K562 (cell line): Measurements from ENCODE around the gene EMC10. TPM values are rescaled to one million over a fixed set of nuclear protein-coding genes. Genes with fewer than 3 reads are reported as not detected.

Experiments
- ARID2 ChIP-seq: fragments of 450-650 bp; IDR thresholded peaks from 2 replicates; pipeline ENCODE4 v1.6.1; 2017; ENCODE audit warnings: antibody characterized with exemption, mild to moderate bottlenecking
- BCL6 ChIP-seq: fragments of 250-450 bp; sonication (Bioruptor Pico); IDR thresholded peaks from 2 replicates; pipeline ENCODE4 v1.4.0; 2020
- CTBP1 ChIP-seq: fragments of 450-650 bp; IDR thresholded peaks from 2 replicates; pipeline ENCODE4 v1.6.1; 2016; ENCODE audit warnings: borderline replicate concordance
- DLX4 ChIP-seq: fragments of 250-450 bp; sonication (Bioruptor Pico); IDR thresholded peaks from 2 replicates; pipeline ENCODE4 v1.6.1; 2021; ENCODE audit warnings: mild to moderate bottlenecking
- GABPB1 ChIP-seq: sonication (generic); formaldehyde crosslinking; IDR thresholded peaks from 2 replicates; pipeline ENCODE4 v1.8.0; 2022; ENCODE audit warnings: mild to moderate bottlenecking, missing genetic modification reagents
- KAT8 ChIP-seq: fragments of 450-650 bp; IDR thresholded peaks from 2 replicates; pipeline ENCODE4 v1.6.1; 2016; ENCODE audit warnings: low read depth, mild to moderate bottlenecking
- KDM1A ChIP-seq, 2 experiments: fragments of 450-650 bp; IDR thresholded peaks; 2 replicates each; pipeline ENCODE4 v1.6.1; 2016; ENCODE audit warnings: mild to moderate bottlenecking in 2 of 2
- MEF2D ChIP-seq: conservative IDR thresholded peaks from 2 replicates; pipeline ENCODE4 v1.6.1; 2016; ENCODE audit warnings: low read depth, missing genetic modification characterization, missing compliant biosample characterization
- MTA1 ChIP-seq: fragments of 450-650 bp; IDR thresholded peaks from 2 replicates; pipeline ENCODE4 v1.6.1; 2017; ENCODE audit warnings: borderline replicate concordance
- PYGO2 ChIP-seq: fragments of 450-650 bp; IDR thresholded peaks from 2 replicates; pipeline ENCODE4 v1.6.1; 2016; ENCODE audit warnings: mild to moderate bottlenecking, missing genetic modification characterization, moderate library complexity, missing compliant biosample characterization
- RCOR1 ChIP-seq, 2 experiments: IDR thresholded peaks; 2 replicates each; pipeline ENCODE4 v1.6.1; 2012; ENCODE audit warnings: low read depth in 2 of 2, low read length in 2 of 2, borderline replicate concordance in 1 of 2, improper control_type of control experiment in 1 of 2
- STAG1 ChIP-seq: sonication (generic); formaldehyde crosslinking; IDR thresholded peaks from 2 replicates; pipeline ENCODE4 v1.5.0; 2020; ENCODE audit warnings: missing genetic modification reagents, borderline replicate concordance
- TOE1 ChIP-seq, 2 experiments: fragments of 450-650 bp in 1 of 2; sonication (generic) in 1 of 2; formaldehyde crosslinking in 1 of 2; IDR thresholded peaks; 2 replicates each; pipeline versions ENCODE4 v1.7.1 to v1.8.0; 2016 to 2022; ENCODE audit warnings: borderline replicate concordance in 2 of 2, mild to moderate bottlenecking in 2 of 2, antibody characterized with exemption in 1 of 2, inconsistent platforms in 1 of 2, low read depth in 1 of 2, missing genetic modification reagents in 1 of 2, moderate library complexity in 1 of 2
- TRIM24 ChIP-seq, 2 experiments: fragments of 450-650 bp; IDR thresholded peaks; 2 replicates each; pipeline ENCODE4 v1.6.1; 2016
- YY1 ChIP-seq, 3 experiments: IDR thresholded peaks; 2 replicates each; pipeline ENCODE4 v1.6.1; 2011; ENCODE audit warnings: low read length in 2 of 3, mild to moderate bottlenecking in 2 of 3, moderate library complexity in 2 of 3, borderline replicate concordance in 1 of 3, control low read depth in 1 of 3, low read depth in 1 of 3; ENCODE audit not compliant: insufficient read depth in 3 of 3, insufficient replicate concordance in 2 of 3, control insufficient read depth in 1 of 3, insufficient read length in 1 of 3; ENCODE audit errors: extremely low read depth in 1 of 3
- ZBTB17 ChIP-seq: fragments of 450-650 bp; formaldehyde crosslinking; IDR thresholded peaks from 2 replicates; pipeline ENCODE4 v1.4.0; 2020; ENCODE audit warnings: mild to moderate bottlenecking
- ZNF239 ChIP-seq: fragments of 250-450 bp; sonication (Bioruptor Pico); IDR thresholded peaks from 2 replicates; pipeline ENCODE4 v1.4.0; 2020; ENCODE audit warnings: mild to moderate bottlenecking
- ZNF263 ChIP-seq: sonication (generic); formaldehyde crosslinking; IDR thresholded peaks from 2 replicates; pipeline ENCODE4 v1.8.0; 2022; ENCODE audit warnings: mild to moderate bottlenecking, missing genetic modification reagents, borderline replicate concordance
- ZNF589 ChIP-seq: fragments of 200-800 bp; sonication (Bioruptor generic); IDR thresholded peaks from 2 replicates; pipeline ENCODE4 v1.6.1; 2016; ENCODE audit warnings: low read depth, missing genetic modification characterization, missing compliant biosample characterization
- ZNF644 ChIP-seq: fragments of 200-800 bp; sonication (Bioruptor generic); IDR thresholded peaks from 2 replicates; pipeline ENCODE4 v1.6.1; 2016; ENCODE audit warnings: low read depth, missing genetic modification characterization, missing compliant biosample characterization
- polyA plus RNA-seq, 8 experiments: library from polyadenylated mRNA; depleted of rRNA in 4 of 8; stranded (reverse) in 5 of 8; unstranded in 3 of 8; fragments of >200 nt; fragmentation: Nextera tagmentation in 2 of 8; fragmentation: Illumina TruSeq in 1 of 8; extraction: Ambion mirVana in 2 of 8; extraction: Trizol in 1 of 8; gene quantifications; 2 replicates each; pipeline versions ENCODE4 v1.2.1 to v1.2.3, GENCODE V29; 2011 to 2014; ENCODE audit warnings: inconsistent platforms in 1 of 8, missing spikeins in 1 of 8
- total RNA-seq, 7 experiments: library from RNA; depleted of rRNA in 6 of 7; stranded (reverse); fragments of >200 nt in 6 of 7; fragmentation: Illumina TruSeq in 2 of 7; extraction: Trizol in 2 of 7; gene quantifications; 2 replicates each; pipeline versions ENCODE4 v1.2.1 to v1.2.3, GENCODE V29; 2011 to 2021; ENCODE audit warnings: low replicate concordance in 1 of 7
- TF ChIP-seq, protein P1 (sequence below): sonication (generic); formaldehyde crosslinking; IDR thresholded peaks from 2 replicates; pipeline ENCODE4 v1.8.1; 2022; ENCODE audit warnings: missing genetic modification reagents

Gene EMC10
- total and polyA plus RNA-seq, 9 of the 15 experiments (the other 6 are each of a cell fraction or from before 2014, with no cell fraction given), result 1.4 to 46.0 (median 13.1) TPM

- TF ChIP-seq GABPB1 (CRISPR knock-in tag) (peak; percentile 47), STAG1 (peak; percentile 57; the same call in 1 of the 2 replicates), ZNF644 (tag) (0 out of 2 replicates have a peak, but pooled peaks have one; percentile 65), ZNF589 (CRISPR knock-in tag) (peak; percentile 75; the same call in 1 of the 2 replicates), RCOR1 (IDR thresholded peaks at IDR 0.05; ENCODE audit: borderline replicate concordance in 1 of 2, low read depth in 2 of 2, low read length in 2 of 2) (peak in 1 of 2 experiments; percentile 72; a peak in 2 of 4 replicates), BCL6 (0 out of 2 replicates have a peak, but pooled peaks have one; percentile 27), KAT8 (no peak), MTA1 (peak; percentile 47; the same call in 1 of the 2 replicates), PYGO2 (tag) (0 out of 2 replicates have a peak, but pooled peaks have one; percentile 44), TRIM24 (IDR thresholded peaks at IDR 0.05) (0 out of 4 replicates have a peak, but pooled peaks have one; percentile 11 to 24), ZNF263 (CRISPR knock-in tag) (no peak), ZNF239 (CRISPR knock-in tag) (no peak), TOE1 (IDR thresholded peaks at IDR 0.05; ENCODE audit: borderline replicate concordance) (peak; percentile 44; the same call in 1 of the 2 replicates), TOE1 (CRISPR knock-in tag; IDR thresholded peaks at IDR 0.05; ENCODE audit: borderline replicate concordance, low read depth) (no peak), ARID2 (peak; percentile 59), CTBP1 (peak; percentile 64; the same call in 1 of the 2 replicates), DLX4 (CRISPR knock-in tag) (no peak), KDM1A (IDR thresholded peaks at IDR 0.05) (peak; percentile 75 to 89), YY1 (IDR thresholded peaks at IDR 0.05; ENCODE audit: borderline replicate concordance in 1 of 3, control insufficient read depth in 1 of 3, extremely low read depth in 1 of 3, insufficient read depth in 3 of 3, insufficient read length in 1 of 3, insufficient replicate concordance in 2 of 3, low read depth in 1 of 3, low read length in 2 of 3) (peak in 2 of 3 experiments; percentile 42 to 50), ZBTB17 (CRISPR knock-in tag) (0 out of 2 replicates have a peak, but pooled peaks have one; percentile 43), MEF2D (tag) (peak; percentile 66; the same call in 1 of the 2 replicates)
- TF ChIP-seq, protein P1, sequence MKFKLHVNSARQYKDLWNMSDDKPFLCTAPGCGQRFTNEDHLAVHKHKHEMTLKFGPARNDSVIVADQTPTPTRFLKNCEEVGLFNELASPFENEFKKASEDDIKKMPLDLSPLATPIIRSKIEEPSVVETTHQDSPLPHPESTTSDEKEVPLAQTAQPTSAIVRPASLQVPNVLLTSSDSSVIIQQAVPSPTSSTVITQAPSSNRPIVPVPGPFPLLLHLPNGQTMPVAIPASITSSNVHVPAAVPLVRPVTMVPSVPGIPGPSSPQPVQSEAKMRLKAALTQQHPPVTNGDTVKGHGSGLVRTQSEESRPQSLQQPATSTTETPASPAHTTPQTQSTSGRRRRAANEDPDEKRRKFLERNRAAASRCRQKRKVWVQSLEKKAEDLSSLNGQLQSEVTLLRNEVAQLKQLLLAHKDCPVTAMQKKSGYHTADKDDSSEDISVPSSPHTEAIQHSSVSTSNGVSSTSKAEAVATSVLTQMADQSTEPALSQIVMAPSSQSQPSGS (CRISPR knock-in tag), result no peak
These were observed 61.5 kb downstream of the EMC10 start (continued) for GRCh38 chr19:50537769-50538230.
